Prostate gland (tissue), 2 donors: ENCODE results near the gene ALK.

Experiments used
- CTCF ChIP-seq, 4 experiments: fragments of 200-600 bp in 2 of 4; fragments of 450-650 bp in 2 of 4; sonication (generic) in 2 of 4; IDR thresholded peaks; 1 replicate in 3 of 4; 2 replicates in 1 of 4; pipeline ENCODE4 v1.5.1; 2016 to 2019; ENCODE audit warnings: antibody characterized with exemption in 4 of 4, mild to moderate bottlenecking in 2 of 4, moderate library complexity in 2 of 4
- POLR2AphosphoS5 ChIP-seq: sonication (generic); formaldehyde crosslinking; IDR thresholded peaks from one replicate; pipeline ENCODE4 v1.6.1; 2017; ENCODE audit warnings: antibody characterized with exemption

- TF ChIP-seq CTCF (IDR thresholded peaks at IDR 0.05) (no peak), POLR2AphosphoS5 (no peak)
Observed at GRCh38 chr2:29627279-29627711, 294.1 kb downstream of the ALK start.
